ENCODE results near the gene SIK2. TPM values are rescaled to one million over a fixed set of nuclear protein-coding genes. Genes with fewer than 3 reads are reported as not detected.

Gene SIK2
- total and polyA plus RNA-seq, 9 of the 15 experiments (the other 6 are each of a cell fraction or from before 2014, with no cell fraction given) = 0.74 to 11.6 (median 3.8) TPM

DNA sequence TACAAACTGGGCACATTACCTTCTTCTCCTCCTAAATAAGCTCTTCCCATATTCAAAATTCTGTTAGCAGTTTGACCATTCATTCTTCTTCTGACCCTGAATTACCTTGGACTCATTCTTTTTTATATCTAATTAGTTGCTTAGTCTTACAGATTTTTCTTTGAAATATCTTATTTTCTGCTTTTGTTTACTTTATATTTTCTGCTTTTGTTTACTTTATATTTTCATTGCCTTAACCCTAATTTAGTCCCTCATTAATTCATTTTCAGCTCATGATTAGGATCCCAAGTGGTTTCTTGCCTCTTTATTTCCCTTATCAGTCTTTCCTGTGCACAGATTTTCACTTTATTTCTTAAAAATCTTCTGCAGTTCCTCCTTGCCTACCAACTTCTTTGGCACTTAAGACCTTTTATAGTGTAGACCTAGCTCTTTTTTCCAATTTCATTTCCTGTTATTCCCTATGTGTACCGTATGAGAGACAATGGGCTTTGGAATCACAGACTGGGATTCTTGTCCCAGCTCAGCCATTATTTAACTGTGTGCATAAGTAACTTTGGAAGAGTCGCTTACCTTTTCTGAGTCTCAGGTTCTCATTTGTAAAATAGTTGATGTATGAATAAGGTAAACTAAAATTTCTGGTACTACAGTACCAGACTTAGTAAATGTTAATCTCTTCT is 39.2 kb downstream of the SIK2 start (continued):
- TF ChIP-seq ZBTB1 (CRISPR knock-in tag; IDR thresholded peaks at IDR 0.05; ENCODE audit: borderline replicate concordance, low read depth) = no peak
- TF ChIP-seq, protein P1, sequence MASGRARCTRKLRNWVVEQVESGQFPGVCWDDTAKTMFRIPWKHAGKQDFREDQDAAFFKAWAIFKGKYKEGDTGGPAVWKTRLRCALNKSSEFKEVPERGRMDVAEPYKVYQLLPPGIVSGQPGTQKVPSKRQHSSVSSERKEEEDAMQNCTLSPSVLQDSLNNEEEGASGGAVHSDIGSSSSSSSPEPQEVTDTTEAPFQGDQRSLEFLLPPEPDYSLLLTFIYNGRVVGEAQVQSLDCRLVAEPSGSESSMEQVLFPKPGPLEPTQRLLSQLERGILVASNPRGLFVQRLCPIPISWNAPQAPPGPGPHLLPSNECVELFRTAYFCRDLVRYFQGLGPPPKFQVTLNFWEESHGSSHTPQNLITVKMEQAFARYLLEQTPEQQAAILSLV (tag; IDR thresholded peaks at IDR 0.05) = no peak

DNA sequence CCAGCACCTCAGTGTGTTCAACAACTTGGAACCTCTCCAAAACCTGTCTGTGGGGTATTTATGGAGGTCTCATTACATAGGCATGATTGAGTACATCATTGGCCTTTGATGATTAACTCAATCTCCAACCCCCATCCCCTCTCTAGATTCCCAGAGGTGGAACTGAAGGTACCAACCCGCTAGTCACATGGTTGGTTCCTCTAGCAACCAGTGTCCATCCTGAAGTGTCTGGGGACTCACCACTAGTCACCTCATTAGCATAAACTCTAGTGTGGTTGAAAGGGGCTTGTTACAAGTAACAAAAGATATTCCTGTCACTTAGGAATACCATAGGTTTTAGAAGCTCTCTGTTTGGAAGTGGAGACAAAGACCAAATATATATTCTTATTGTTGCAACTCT is 40.3 kb downstream of the SIK2 start:
- H4K20me1 ChIP-seq (replicated peaks; ENCODE audit: control insufficient read depth, insufficient read depth, low read length) = no peaks in the 10 kb centered on the region
- BruUV-seq (replicated peaks) = no TSS peak
- 43% methylated on average over 1 of the region's 1 CpG for WGBS (ENCODE audit: insufficient coverage, low coverage, missing lambda C conversion rate)
- intact Hi-C loops (cut with micrococcal nuclease) (no loop called here), in situ Hi-C loops (cut with MboI) (no loop called here)
- H3K9me3 ChIP-seq (replicated peaks; ENCODE audit: control insufficient read depth, insufficient read depth, low read depth, low read length) = no peaks in the 10 kb centered on the region
- DNase-seq (ENCODE audit: extremely low read depth in 1 of 4, low spot score in 3 of 4) (no peak), FAIRE-seq (no peak), ATAC-seq (no peak)
- no peak overlapping the region for H3K4me3 ChIP-seq
- no peak for TF ChIP-seq ZNF124 (CRISPR knock-in tag; IDR thresholded peaks at IDR 0.05)
- TF ChIP-seq RFX1 (IDR thresholded peaks at IDR 0.05) = peak; percentile 35; the same call in 1 of the 2 replicates
- no peaks in the 10 kb centered on the region for H3K79me2 ChIP-seq (ENCODE audit: control insufficient read depth, insufficient read depth, low read length)
- no peaks in the 10 kb centered on the region for H3K9me1 ChIP-seq (ENCODE audit: control insufficient read depth, insufficient read depth, low read length)
- no peaks in the 10 kb centered on the region for H3K27me3 ChIP-seq (ENCODE audit: control insufficient read depth in 2 of 2, insufficient read depth in 2 of 2, low read length in 2 of 2)
- H3K36me3 ChIP-seq (ENCODE audit: control insufficient read depth, insufficient read depth, low read length) = peaks cover 6% of the 10 kb centered on the region; the same call in 1 of the 3 replicates
- no peak overlapping the region for H3K9ac ChIP-seq (ENCODE audit: insufficient read depth in 1 of 2, low read depth in 2 of 2, low read length in 2 of 2)
- POLR2A ChIA-PET = no interaction called here
- no peak overlapping the region for H3K27ac ChIP-seq (ENCODE audit: extremely low read depth, low read depth, low read length)
- CTCF ChIA-PET (ENCODE audit: low intra/inter-chr PET ratio) = no interaction called here
- H2AFZ ChIP-seq (ENCODE audit: low read depth, low read length) = no peak overlapping the region
- no peaks in the 10 kb centered on the region for H3K4me1 ChIP-seq (replicated peaks in 1 of 2; ENCODE audit: control insufficient read depth in 2 of 2, insufficient read depth in 2 of 2, low read length in 2 of 2)
- no peak overlapping the region for H3K4me2 ChIP-seq (ENCODE audit: insufficient read depth, low read length)
